Spleen (tissue), 11 donors: ENCODE data around the gene KLB. TPM values are rescaled to one million over a fixed set of nuclear protein-coding genes. Genes with fewer than 3 reads are reported as not detected.
"Not testable (repeated sequence)": the region's sequence is repeated elsewhere in the genome, so short reads cannot be mapped to it uniquely, and the experiment has no call there.

ENCODE experiments used
- DNase-seq: peaks from one replicate; pipeline ENCODE4 v3.0.0-alpha.2; 2020
- H3K27ac ChIP-seq, 8 donors: fragments of 200-600 bp; sonication (generic) in 7 of 8; 1 replicate in 4 of 8; 2 replicates in 4 of 8; pipeline versions ENCODE4 v1.5.0 to v1.8.0; 2016 to 2021; ENCODE audit warnings: inconsistent platforms in 4 of 8, mild to moderate bottlenecking in 4 of 8, moderate library complexity in 1 of 8
- H3K27me3 ChIP-seq, 7 donors: fragments of 200-600 bp; sonication (generic) in 6 of 7; replicated peaks in 1 of 7; 1 replicate in 4 of 7; 2 replicates in 3 of 7; pipeline versions ENCODE4 v1.5.0 to v1.8.0; 2016 to 2021; ENCODE audit warnings: inconsistent platforms in 3 of 7, mild to moderate bottlenecking in 1 of 7
- H3K36me3 ChIP-seq, 6 donors: fragments of 200-600 bp; sonication (generic) in 5 of 6; 1 replicate in 4 of 6; 2 replicates in 2 of 6; pipeline versions ENCODE4 v1.5.0 to v1.8.0; 2016 to 2021; ENCODE audit warnings: inconsistent platforms in 2 of 6
- H3K4me1 ChIP-seq, 6 donors: fragments of 200-600 bp; sonication (generic) in 5 of 6; 1 replicate in 3 of 6; 2 replicates in 3 of 6; pipeline versions ENCODE4 v1.5.0 to v1.8.0; 2016 to 2021; ENCODE audit warnings: inconsistent platforms in 3 of 6
- H3K4me3 ChIP-seq, 8 donors: fragments of 200-600 bp; sonication (generic) in 7 of 8; 1 replicate in 4 of 8; 2 replicates in 4 of 8; pipeline versions ENCODE4 v1.5.0 to v1.8.0; 2016 to 2021; ENCODE audit warnings: inconsistent platforms in 4 of 8, mild to moderate bottlenecking in 4 of 8, moderate library complexity in 2 of 8
- H3K9me3 ChIP-seq, 8 donors: fragments of 200-600 bp; sonication (generic) in 7 of 8; 1 replicate in 4 of 8; 2 replicates in 4 of 8; pipeline versions ENCODE4 v1.5.0 to v1.8.0; 2016 to 2021; ENCODE audit warnings: inconsistent platforms in 4 of 8
- POLR2A ChIP-seq, 3 donors: fragments of 450-650 bp; IDR thresholded peaks; one replicate each; pipeline ENCODE4 v1.5.1; 2017; ENCODE audit warnings: antibody characterized with exemption in 3 of 3, mild to moderate bottlenecking in 1 of 3
- POLR2AphosphoS5 ChIP-seq, 3 donors: sonication (generic); formaldehyde crosslinking; IDR thresholded peaks; one replicate each; pipeline ENCODE4 v1.5.1; 2017; ENCODE audit warnings: antibody characterized with exemption in 3 of 3
- WGBS, 5 donors: extraction: QIAGEN DNeasy Blood & Tissue Kit in 3 of 5; methylation state at CpG; one replicate each; pipeline versions ENCODE4 v1.1.5 to v1.1.7; 2013 to 2018; 5-methylcytosine and 5-hydroxymethylcytosine counted together
- intact Hi-C: fragments of 100-400 bp; cut with DNase I; formaldehyde crosslinking; loops from one replicate; pipeline ENCODE4 v1.15.0; 2023; ENCODE audit warnings: low total_unique reads
- polyA plus RNA-seq, 3 donors: library from polyadenylated mRNA; stranded (reverse); fragments of 200-250 nt; gene quantifications; one replicate each; pipeline ENCODE4 v1.2.1, GENCODE V29; 2013
- total RNA-seq, 7 donors: library from RNA; depleted of rRNA in 3 of 7; stranded (reverse); fragments of >200 nt in 3 of 7; fragmentation: NEBNext Ultra II Directional in 4 of 7; extraction: Animal tissue kit (Norgen Biotek cat#: 25700) in 4 of 7; gene quantifications; one replicate each; pipeline versions ENCODE4 v1.1.0 to v1.2.1, GENCODE V29; 2016 to 2021
- TF ChIP-seq, protein P1 (sequence below), 11 experiments: fragments of 200-600 bp in 7 of 11; fragments of 450-650 bp in 4 of 11; sonication (generic) in 4 of 11; IDR thresholded peaks in 8 of 11; conservative IDR thresholded peaks in 3 of 11; 1 replicate in 7 of 11; 2 replicates in 4 of 11; pipeline versions ENCODE4 v1.4.0 to v1.8.0; 2016 to 2021; ENCODE audit warnings: antibody characterized with exemption in 11 of 11, inconsistent platforms in 4 of 11, mild to moderate bottlenecking in 1 of 11
- donor health status: healthy with polysubstance abuse.
- donor health status: DM: no; HTN: no; CAD: no; lungs with moderate emphysema.
- donor health status: DM: no; HTN: no; CAD: no.
- donor health status: Bipolar disorder and iron deficiency.
- donor health status: healthy.
- donor health status: DM: no; HTN: no; CAD: no.
- donor health status: DM: yes; HTN: yes; CAD: no.

Gene KLB
- total and polyA plus RNA-seq, 10 donors = 0.03 TPM; not detected in 9

DNA sequence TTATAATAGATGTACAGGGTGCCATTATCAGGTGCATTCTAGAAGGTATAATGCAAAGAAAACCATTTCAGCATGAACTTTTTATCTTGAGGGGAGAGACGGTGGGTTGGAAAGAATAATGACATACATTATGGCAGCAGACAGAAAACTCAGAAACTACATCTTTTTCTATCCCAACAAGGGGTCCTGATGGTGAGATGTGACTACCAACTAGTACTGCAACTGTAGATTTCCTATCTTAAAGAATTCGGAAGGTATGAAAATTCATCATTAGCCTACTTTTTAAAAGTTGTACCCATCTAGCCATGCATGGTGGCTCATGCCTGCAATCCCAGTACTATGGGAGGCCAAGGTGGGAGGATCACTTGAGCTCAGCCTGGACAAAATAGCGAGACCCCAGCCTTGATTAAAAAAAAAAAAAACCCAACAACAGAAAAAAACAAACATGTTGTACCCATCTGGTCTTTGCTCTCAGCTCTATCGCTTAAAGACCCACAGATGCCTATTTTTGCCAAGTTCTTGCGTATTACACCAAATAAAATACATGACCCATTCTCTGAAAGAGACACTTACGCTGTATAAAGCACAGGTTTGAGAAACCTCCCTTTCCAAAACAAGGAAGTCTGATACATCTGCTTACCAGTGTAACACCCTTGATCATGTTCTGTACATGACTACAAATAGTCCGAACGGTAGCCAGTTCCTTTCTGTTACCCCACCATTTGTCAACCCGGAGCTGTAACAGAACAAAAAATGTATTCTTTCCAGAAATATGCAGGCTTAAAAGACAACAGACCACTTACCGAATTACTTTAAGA, 50.4 kb downstream of the KLB start:
- peaks cover 9 to 70% (median 54%) of the 10 kb centered on the region in 6 donors for H3K36me3 ChIP-seq
- TF ChIP-seq, protein P1, sequence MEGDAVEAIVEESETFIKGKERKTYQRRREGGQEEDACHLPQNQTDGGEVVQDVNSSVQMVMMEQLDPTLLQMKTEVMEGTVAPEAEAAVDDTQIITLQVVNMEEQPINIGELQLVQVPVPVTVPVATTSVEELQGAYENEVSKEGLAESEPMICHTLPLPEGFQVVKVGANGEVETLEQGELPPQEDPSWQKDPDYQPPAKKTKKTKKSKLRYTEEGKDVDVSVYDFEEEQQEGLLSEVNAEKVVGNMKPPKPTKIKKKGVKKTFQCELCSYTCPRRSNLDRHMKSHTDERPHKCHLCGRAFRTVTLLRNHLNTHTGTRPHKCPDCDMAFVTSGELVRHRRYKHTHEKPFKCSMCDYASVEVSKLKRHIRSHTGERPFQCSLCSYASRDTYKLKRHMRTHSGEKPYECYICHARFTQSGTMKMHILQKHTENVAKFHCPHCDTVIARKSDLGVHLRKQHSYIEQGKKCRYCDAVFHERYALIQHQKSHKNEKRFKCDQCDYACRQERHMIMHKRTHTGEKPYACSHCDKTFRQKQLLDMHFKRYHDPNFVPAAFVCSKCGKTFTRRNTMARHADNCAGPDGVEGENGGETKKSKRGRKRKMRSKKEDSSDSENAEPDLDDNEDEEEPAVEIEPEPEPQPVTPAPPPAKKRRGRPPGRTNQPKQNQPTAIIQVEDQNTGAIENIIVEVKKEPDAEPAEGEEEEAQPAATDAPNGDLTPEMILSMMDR (IDR thresholded peaks at IDR 0.05 in 8 of 11, conservative IDR thresholded peaks at IDR 0.05 in 3 of 11) = no peak
- no peak for TF ChIP-seq POLR2AphosphoS5 (IDR thresholded peaks at IDR 0.05)
- no peak for TF ChIP-seq POLR2A (IDR thresholded peaks at IDR 0.05)
- H3K9me3 ChIP-seq = no peaks in the 10 kb centered on the region
- H3K27me3 ChIP-seq = no peaks in the 10 kb centered on the region
- H3K4me1 ChIP-seq = peaks cover 26 to 57% (median 46%) of the 10 kb centered on the region in 6 donors
- DNase-seq = no peak
- 58 to 71% (median 67%) methylated on average over 10 of the region's 10 CpGs for WGBS, 5 donors
- H3K4me3 ChIP-seq = peak overlapping the region in 7 of 8 donors; percentile 63 to 96 (median 82)
- intact Hi-C loops = no loop called here
- peak overlapping the region in 5 of 8 donors; percentile 93 to 98 (median 97) for H3K27ac ChIP-seq

- Histone ChIP-seq H3K4me3 (peak overlapping the region; percentile 63 to 96 (median 80)), H3K27ac (peak overlapping the region; percentile 85 to 98 (median 95)), H3K36me3 (peaks cover 9 to 70% (median 49%) of the 10 kb centered on the region in 6 donors), H3K4me1 (peaks cover 26 to 57% (median 46%) of the 10 kb centered on the region in 6 donors)
- 0 to 1% (median 0%) methylated on average over 13 of the region's 13 CpGs for WGBS, 5 donors
- intact Hi-C loops, H3K27me3 ChIP-seq, DNase-seq, H3K9me3 ChIP-seq: not testable (repeated sequence)
Observed at GRCh38 chr4:39458161-39458504, 51.4 kb downstream of the KLB start.

DNA sequence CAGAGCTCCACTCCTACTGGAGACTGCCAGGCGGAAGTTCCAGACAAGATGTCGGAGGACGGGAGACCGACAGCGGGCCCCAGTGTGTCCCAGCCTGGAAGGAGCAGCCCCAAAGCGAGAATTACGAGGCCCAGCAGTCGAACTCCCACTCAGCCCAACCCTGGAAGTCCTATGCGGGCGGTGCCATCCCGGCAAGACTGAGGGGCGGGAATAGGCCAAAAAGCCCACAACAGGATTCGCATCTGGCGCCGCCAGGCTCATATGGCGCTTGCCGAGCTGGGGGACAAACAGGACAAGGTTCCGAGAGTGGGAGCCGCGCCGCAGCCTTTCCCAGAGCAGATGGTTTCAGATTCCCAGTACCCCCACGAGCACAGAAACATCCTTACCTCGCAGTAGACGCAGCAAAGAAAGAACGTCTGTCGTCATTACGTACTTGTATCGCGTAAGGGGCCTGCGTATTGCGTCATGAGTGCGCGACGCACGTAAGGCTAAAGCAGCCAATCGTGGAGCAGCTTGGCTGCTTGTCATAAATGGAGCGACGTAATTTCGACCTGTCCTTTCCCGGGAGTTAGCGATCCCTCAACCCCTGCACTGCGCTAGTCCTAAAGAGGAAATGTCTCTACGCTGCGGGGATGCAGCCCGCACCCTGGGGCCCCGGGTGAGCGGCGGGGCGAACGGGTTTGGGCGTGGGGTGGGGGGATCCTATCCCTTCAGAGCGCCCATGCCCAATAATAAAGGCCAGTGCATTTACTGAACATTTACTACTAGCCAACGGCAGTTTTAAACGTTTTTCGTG, 52.0 kb downstream of the KLB start, which contains the start of the genes LIAS and RPL9:
Gene LIAS (plus strand): TSS at position 552 of the 796 bp plus-strand sequence. CDS start 62 bp downstream, at position 614.
Gene RPL9 (minus strand): TSS at position 418 of the 796 bp plus-strand sequence. CDS start 483 bp downstream, outside the sequence.
- WGBS, 5 donors = 0 to 1% (median 0%) methylated on average over 42 to 55 of the region's 55 CpGs
- peak within 1 kb of the TSS; percentile 63 to 96 (median 80) for H3K4me3 ChIP-seq
- peak; percentile 92 for DNase-seq
- H3K27me3 ChIP-seq = no peaks in the 10 kb centered on the region
- intact Hi-C loops = no loop called here
- TF ChIP-seq POLR2A (IDR thresholded peaks at IDR 0.05) = peak; percentile 65 to 94 (median 78)
- TF ChIP-seq, protein P1 (IDR thresholded peaks at IDR 0.05 in 8 of 11, conservative IDR thresholded peaks at IDR 0.05 in 3 of 11) = peak in 3 of 11 experiments; percentile 6 to 20 (median 12)
- peak; percentile 95 to 100 (median 98) for TF ChIP-seq POLR2AphosphoS5 (IDR thresholded peaks at IDR 0.05)
- no peaks in the 10 kb centered on the region for H3K9me3 ChIP-seq
- peaks cover 26 to 57% (median 46%) of the 10 kb centered on the region in 6 donors for H3K4me1 ChIP-seq
- H3K36me3 ChIP-seq = peaks cover 7 to 70% (median 48%) of the 10 kb centered on the region in 6 donors
- H3K27ac ChIP-seq = peak within 1 kb of the TSS; percentile 85 to 98 (median 95)

DNA sequence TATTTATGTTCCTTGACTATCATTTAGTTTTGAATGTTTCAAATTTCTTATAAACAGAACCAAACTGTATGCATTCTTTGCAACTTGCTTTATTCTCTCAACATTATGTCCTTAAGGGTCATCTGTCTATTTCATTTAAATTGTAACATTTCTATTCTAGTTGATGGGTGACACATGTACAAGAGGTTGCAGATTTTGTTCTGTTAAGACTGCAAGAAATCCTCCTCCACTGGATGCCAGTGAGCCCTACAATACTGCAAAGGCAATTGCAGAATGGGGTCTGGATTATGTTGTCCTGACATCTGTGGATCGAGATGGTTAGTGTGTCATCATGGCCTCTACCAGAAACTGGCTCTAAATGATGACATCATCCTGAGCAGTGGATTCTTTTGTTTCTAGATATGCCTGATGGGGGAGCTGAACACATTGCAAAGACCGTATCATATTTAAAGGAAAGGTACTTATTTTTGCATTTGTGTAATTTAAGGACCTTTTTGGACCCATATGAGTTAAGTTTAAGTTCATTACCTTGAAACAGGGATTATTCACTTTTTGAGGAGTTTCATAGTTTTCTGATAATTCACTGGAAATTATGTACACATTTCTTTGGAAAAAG, 58.3 kb downstream of the KLB start:
- TF ChIP-seq, protein P1 (IDR thresholded peaks at IDR 0.05 in 8 of 11, conservative IDR thresholded peaks at IDR 0.05 in 3 of 11) = no peak
- no peak for TF ChIP-seq POLR2A (IDR thresholded peaks at IDR 0.05)
- no peak for TF ChIP-seq POLR2AphosphoS5 (IDR thresholded peaks at IDR 0.05)
- H3K4me1 ChIP-seq = peaks cover 2 to 19% (median 12%) of the 10 kb centered on the region in 6 donors
- no peaks in the 10 kb centered on the region for H3K9me3 ChIP-seq
- H3K36me3 ChIP-seq = peaks cover 0 to 73% (median 33%) of the 10 kb centered on the region in 6 donors
- intact Hi-C loops = loop anchor here (5.0 kb wide), 1 partner anchor 512 kb away; the partner anchor contains the start of gene PDS5A
- H3K27me3 ChIP-seq = no peaks in the 10 kb centered on the region
- no peak overlapping the region for H3K4me3 ChIP-seq
- WGBS, 5 donors = 50 to 65% (median 58%) methylated on average over 2 of the region's 2 CpGs
- no peak overlapping the region for H3K27ac ChIP-seq
- DNase-seq = no peak
